ENCODE results near the gene MCHR1.

DNA sequence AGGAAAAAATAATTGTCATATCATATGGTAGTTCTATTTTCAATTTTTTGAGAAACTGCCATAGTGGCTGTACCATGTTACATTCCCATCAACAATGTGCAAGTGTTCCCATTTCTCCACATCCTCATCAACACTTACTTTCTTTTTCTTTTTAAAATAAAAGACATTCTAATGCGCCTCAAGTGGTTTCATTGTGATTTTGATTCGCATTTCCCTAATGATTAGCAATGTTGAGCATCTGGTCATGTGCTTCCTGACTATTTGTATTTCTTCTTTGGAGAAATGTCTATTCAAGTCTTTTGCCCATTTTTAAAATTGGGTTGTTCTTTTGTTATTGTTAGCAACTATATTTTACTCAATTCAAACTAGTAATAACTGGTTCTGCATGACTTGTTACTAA is 8.4 kb downstream of the MCHR1 start:
- TF ChIP-seq, protein P1, sequence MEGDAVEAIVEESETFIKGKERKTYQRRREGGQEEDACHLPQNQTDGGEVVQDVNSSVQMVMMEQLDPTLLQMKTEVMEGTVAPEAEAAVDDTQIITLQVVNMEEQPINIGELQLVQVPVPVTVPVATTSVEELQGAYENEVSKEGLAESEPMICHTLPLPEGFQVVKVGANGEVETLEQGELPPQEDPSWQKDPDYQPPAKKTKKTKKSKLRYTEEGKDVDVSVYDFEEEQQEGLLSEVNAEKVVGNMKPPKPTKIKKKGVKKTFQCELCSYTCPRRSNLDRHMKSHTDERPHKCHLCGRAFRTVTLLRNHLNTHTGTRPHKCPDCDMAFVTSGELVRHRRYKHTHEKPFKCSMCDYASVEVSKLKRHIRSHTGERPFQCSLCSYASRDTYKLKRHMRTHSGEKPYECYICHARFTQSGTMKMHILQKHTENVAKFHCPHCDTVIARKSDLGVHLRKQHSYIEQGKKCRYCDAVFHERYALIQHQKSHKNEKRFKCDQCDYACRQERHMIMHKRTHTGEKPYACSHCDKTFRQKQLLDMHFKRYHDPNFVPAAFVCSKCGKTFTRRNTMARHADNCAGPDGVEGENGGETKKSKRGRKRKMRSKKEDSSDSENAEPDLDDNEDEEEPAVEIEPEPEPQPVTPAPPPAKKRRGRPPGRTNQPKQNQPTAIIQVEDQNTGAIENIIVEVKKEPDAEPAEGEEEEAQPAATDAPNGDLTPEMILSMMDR (IDR thresholded peaks at IDR 0.05), result no peak
- TF ChIP-seq POLR2A (IDR thresholded peaks at IDR 0.05), result no peak
